HG03097 (cell line): ENCODE measurements around the gene AJAP1.

Experiments
- ATAC-seq: cut with Tn5 transposase; IDR thresholded peaks from one replicate; pipeline ENCODE4 v1.9.1; 2021; ENCODE audit not compliant: unreplicated experiment, low FRiP score

The AJAP1 gene

GRCh38 chr1:4760088-4760487, 105.7 kb downstream of the AJAP1 start:
- ATAC-seq, result no peak

GRCh38 chr1:4761324-4761723, 106.9 kb downstream of the AJAP1 start:
- no peak for ATAC-seq

GRCh38 chr1:4762146-4762545, 107.7 kb downstream of the AJAP1 start:
- ATAC-seq, result no peak

GRCh38 chr1:4767308-4767707, 112.9 kb downstream of the AJAP1 start:
- ATAC-seq, result no peak

- ATAC-seq, result no peak
These were observed 114.1 kb downstream of the AJAP1 start for GRCh38 chr1:4768553-4768952.

- ATAC-seq, result no peak
These were observed 115.3 kb downstream of the AJAP1 start for GRCh38 chr1:4769516-4770280.

- ATAC-seq, result no peak
These were observed 116.3 kb downstream of the AJAP1 start for GRCh38 chr1:4770713-4771112.

- ATAC-seq, result no peak
These were observed 116.9 kb downstream of the AJAP1 start for GRCh38 chr1:4771267-4771666.

GRCh38 chr1:4771721-4772120, 117.3 kb downstream of the AJAP1 start:
- ATAC-seq, result no peak

- ATAC-seq, result no peak
These were observed 118.0 kb downstream of the AJAP1 start for GRCh38 chr1:4772294-4773010.

- ATAC-seq, result no peak
These were observed 118.8 kb downstream of the AJAP1 start for GRCh38 chr1:4773226-4773625.

GRCh38 chr1:4775506-4775905, 121.1 kb downstream of the AJAP1 start:
- ATAC-seq, result no peak

- ATAC-seq, result no peak
These were observed 123.6 kb downstream of the AJAP1 start for GRCh38 chr1:4778056-4778455.

- ATAC-seq, result no peak
These were observed 127.2 kb downstream of the AJAP1 start for GRCh38 chr1:4781646-4782045.

GRCh38 chr1:4784761-4785160, 130.4 kb downstream of the AJAP1 start:
- no peak for ATAC-seq

GRCh38 chr1:4786055-4786454, 131.6 kb downstream of the AJAP1 start:
- no peak for ATAC-seq

- ATAC-seq, result no peak
These were observed 133.1 kb downstream of the AJAP1 start for GRCh38 chr1:4787551-4787950.

- no peak for ATAC-seq
These were observed 138.2 kb downstream of the AJAP1 start for GRCh38 chr1:4792565-4792964.

- no peak for ATAC-seq
These were observed 139.8 kb downstream of the AJAP1 start for GRCh38 chr1:4794020-4794780.

- no peak for ATAC-seq
These were observed 142.0 kb downstream of the AJAP1 start for GRCh38 chr1:4796161-4797015.

- no peak for ATAC-seq
These were observed 142.6 kb downstream of the AJAP1 start for GRCh38 chr1:4797016-4797410.
